Heart right ventricle (tissue), 16 donors: ENCODE results near the gene SLC18A2. TPM values are rescaled to one million over a fixed set of nuclear protein-coding genes. Genes with fewer than 3 reads are reported as not detected.
"Not testable (repeated sequence)": the region's sequence is repeated elsewhere in the genome, so short reads cannot be mapped to it uniquely, and the experiment has no call there.

Experiments
- ATAC-seq, 8 donors: fragments of 200-7000 bp; cut with Tn5 transposase; one replicate each; pipeline ENCODE4 v1.9.1; 2020; ENCODE audit warnings: mild to moderate bottlenecking in 8 of 8, moderate library complexity in 8 of 8, moderate number of reproducible peaks in 1 of 8
- DNase-seq, 2 donors: peaks; one replicate each; pipeline ENCODE4 v3.0.0-alpha.2; 2020
- H3K27ac ChIP-seq, 10 donors: fragments of 200-600 bp; sonication (generic) in 2 of 10; one replicate each; pipeline versions ENCODE4 v1.5.0 to v1.8.0; 2020 to 2022; ENCODE audit warnings: mild to moderate bottlenecking in 3 of 10
- H3K27me3 ChIP-seq, 7 donors: fragments of 200-600 bp; one replicate each; pipeline ENCODE4 v1.8.0; 2021 to 2022; ENCODE audit warnings: mild to moderate bottlenecking in 2 of 7
- H3K36me3 ChIP-seq, 9 donors: fragments of 200-600 bp; sonication (generic) in 1 of 9; one replicate each; pipeline versions ENCODE4 v1.5.0 to v1.8.0; 2020 to 2022; ENCODE audit warnings: mild to moderate bottlenecking in 2 of 9
- H3K4me1 ChIP-seq, 9 donors: fragments of 200-600 bp; sonication (generic) in 1 of 9; one replicate each; pipeline versions ENCODE4 v1.5.0 to v1.8.0; 2020 to 2022; ENCODE audit warnings: mild to moderate bottlenecking in 4 of 9
- H3K4me3 ChIP-seq, 10 donors: fragments of 200-600 bp; sonication (generic) in 2 of 10; one replicate each; pipeline versions ENCODE4 v1.5.0 to v1.8.0; 2020 to 2022; ENCODE audit warnings: mild to moderate bottlenecking in 7 of 10, moderate library complexity in 2 of 10
- H3K9me3 ChIP-seq, 11 donors: fragments of 200-600 bp in 10 of 11; sonication (generic) in 2 of 11; one replicate each; pipeline versions ENCODE4 v1.5.0 to v1.8.0; 2013 to 2022; ENCODE audit warnings: mild to moderate bottlenecking in 2 of 11, control low read depth in 1 of 11, moderate library complexity in 1 of 11
- CTCF ChIP-seq, 9 donors: fragments of 200-600 bp; sonication (generic) in 2 of 9; IDR thresholded peaks; one replicate each; pipeline versions ENCODE4 v1.5.0 to v1.8.0; 2021 to 2022; ENCODE audit warnings: antibody characterized with exemption in 9 of 9, mild to moderate bottlenecking in 5 of 9, moderate library complexity in 1 of 9
- WGBS, 2 donors: extraction: QIAGEN DNeasy Blood & Tissue Kit; methylation state at CpG; one replicate each; pipeline ENCODE4 v1.1.7; 2013; ENCODE audit warnings: inconsistent platforms in 1 of 2; 5-methylcytosine and 5-hydroxymethylcytosine counted together
- intact Hi-C, 10 donors: fragments of 100-400 bp; cut with DNase I; formaldehyde crosslinking; loops; one replicate each; pipeline versions ENCODE4 v1.11.1 to v1.14.2; 2022
- polyA plus RNA-seq, 2 donors: library from polyadenylated mRNA; stranded (reverse); fragments of 200-250 nt; gene quantifications; one replicate each; pipeline ENCODE4 v1.2.3, GENCODE V29; 2013
- total RNA-seq, 10 donors: library from RNA; stranded (reverse); fragmentation: NEBNext Ultra II Directional in 3 of 10; extraction: Animal tissue kit (Norgen Biotek cat#: 25700) in 3 of 10; gene quantifications; one replicate each; pipeline versions ENCODE4 v1.2.1 to v1.2.4, GENCODE V29; 2021 to 2023
- donor health status: Arrhythmogenic right ventricular cardiomyopathy.
- donor health status: ischemic (EF 13 %, LVEDD 7.1; RV severe dilation, severe dysfunction).
- donor health status: healthy with polysubstance abuse.
- donor health status: DM: no; HTN: yes; CAD: no.
- donor health status: DM: no; HTN: no; CAD: no.
- donor health status: ischemic (EF 25% LVEDD 6.9; RV normal size, moderate dysfunction).
- donor health status: ischemic (EF 25% LVEDD 5.7; RV mildly dilated, moderate dysfunction).
- donor health status: healthy.
- donor health status: DM: yes; HTN: yes; CAD: no.
- donor health status: Ischemic cardiomyopathy.
- donor health status: ischemic (EF 35%, LVEDD 5.7; RV mildly dilated, moderate dysfunction).
- donor health status: nonischemic (EF 11% LVEDD 7.7; RV severe dilation, severe dysfunction).
- donor health status: DM: yes; HTN: yes; CAD: no.
- donor health status: PGD.
- donor health status: ischemic (EF 29% LVEDD 5.4; RV normal size, mild dysfunction).
- donor health status: nonischemic (EF 23%, LVEDD 6.1; RV moderate dilation, normal function).

Gene SLC18A2
- total and polyA plus RNA-seq, 12 donors: 0.07 to 0.47 (median 0.18) TPM; not detected in 1

- H3K27me3 ChIP-seq: peaks cover 0 to 73% (median 48%) of the 10 kb centered on the region in 7 donors
- DNase-seq (no peak), ATAC-seq (no peak)
- no peaks in the 10 kb centered on the region for H3K36me3 ChIP-seq
- H3K27ac ChIP-seq: no peak overlapping the region
- intact Hi-C loops: loop anchor here in 1 of 10 donors (10.0 kb wide), 1 partner anchor 90 kb away; no protein-coding TSS in a partner anchor
- no peaks in the 10 kb centered on the region for H3K4me1 ChIP-seq
- no peaks in the 10 kb centered on the region for H3K9me3 ChIP-seq
- no peak overlapping the region for H3K4me3 ChIP-seq
- 70 to 74% methylated on average over 3 of the region's 3 CpGs for WGBS, 2 donors
- TF ChIP-seq CTCF (IDR thresholded peaks at IDR 0.05): no peak
Measured at GRCh38 chr10:117224881-117225280, 16.0 kb upstream of the SLC18A2 start.

- ATAC-seq (no peak), DNase-seq (no peak)
- no peak overlapping the region for H3K27ac ChIP-seq
- H3K9me3 ChIP-seq: no peaks in the 10 kb centered on the region
- intact Hi-C loops: loop anchor here in 1 of 10 donors (10.0 kb wide), 1 partner anchor 88 kb away; no protein-coding TSS in a partner anchor
- 28 to 34% methylated on average over 10 of the region's 10 CpGs for WGBS, 2 donors
- peak in 2 of 9 donors; percentile 15 to 46 for TF ChIP-seq CTCF (IDR thresholded peaks at IDR 0.05)
- peaks cover 0 to 74% (median 50%) of the 10 kb centered on the region in 7 donors for H3K27me3 ChIP-seq
- no peak overlapping the region for H3K4me3 ChIP-seq
- no peaks in the 10 kb centered on the region for H3K36me3 ChIP-seq
- no peaks in the 10 kb centered on the region for H3K4me1 ChIP-seq
Measured at GRCh38 chr10:117226813-117227451, 14.0 kb upstream of the SLC18A2 start.

- Histone ChIP-seq H3K4me3 (no peak overlapping the region), H3K27me3 (peaks cover 0 to 72% (median 45%) of the 10 kb centered on the region in 7 donors), H3K36me3 (no peaks in the 10 kb centered on the region), H3K9me3 (no peaks in the 10 kb centered on the region), H3K4me1 (no peaks in the 10 kb centered on the region), H3K27ac (no peak overlapping the region)
- no peak for TF ChIP-seq CTCF (IDR thresholded peaks at IDR 0.05)
- ATAC-seq (no peak), DNase-seq (no peak)
- intact Hi-C loops: loop anchor here in 1 of 10 donors (10.0 kb wide), 1 partner anchor 87 kb away; no protein-coding TSS in a partner anchor
Measured at GRCh38 chr10:117228210-117228609, 12.7 kb upstream of the SLC18A2 start.

- H3K4me1 ChIP-seq, DNase-seq, H3K4me3 ChIP-seq, ATAC-seq, H3K9me3 ChIP-seq, H3K27ac ChIP-seq, intact Hi-C loops, H3K36me3 ChIP-seq: not testable (repeated sequence)
- 85 to 90% methylated on average over 4 of the region's 4 CpGs for WGBS, 2 donors
- peaks cover 0 to 66% (median 39%) of the 10 kb centered on the region in 7 donors for H3K27me3 ChIP-seq
Measured at GRCh38 chr10:117230107-117230506, 10.8 kb upstream of the SLC18A2 start.

- Histone ChIP-seq H3K4me3 (no peak overlapping the region), H3K27ac (no peak overlapping the region), H3K9me3 (peaks cover 0 to 4% (median 0%) of the 10 kb centered on the region in 11 donors), H3K27me3 (peaks cover 9 to 75% (median 56%) of the 10 kb centered on the region in 7 donors), H3K4me1 (peaks cover 0 to 10% (median 3%) of the 10 kb centered on the region in 9 donors), H3K36me3 (no peaks in the 10 kb centered on the region)
- ATAC-seq (no peak), DNase-seq (no peak)
- TF ChIP-seq CTCF (IDR thresholded peaks at IDR 0.05): no peak
- intact Hi-C loops: no loop called here
- 78 to 85% methylated on average over 5 of the region's 5 CpGs for WGBS, 2 donors
Measured at GRCh38 chr10:117237401-117237991, 3.4 kb upstream of the SLC18A2 start.
